Transverse colon (tissue), 4 donors: ENCODE data around the gene CRTC3. TPM values are rescaled to one million over a fixed set of nuclear protein-coding genes. Genes with fewer than 3 reads are reported as not detected.

Experiments used
- DNase-seq: peaks from one replicate; pipeline ENCODE4 v3.0.0-alpha.2; 2019
- H3K27ac ChIP-seq, 4 donors: fragments of 200-600 bp; sonication (generic); 2 replicates each; pipeline ENCODE4 v1.5.1; 2016 to 2018; ENCODE audit warnings: inconsistent platforms in 4 of 4
- H3K27me3 ChIP-seq: fragments of 200-600 bp; sonication (generic); 2 replicates; pipeline ENCODE4 v1.5.1; 2017; ENCODE audit warnings: inconsistent platforms
- H3K36me3 ChIP-seq, 4 donors: fragments of 200-600 bp; sonication (generic); 2 replicates each; pipeline ENCODE4 v1.5.1; 2017 to 2019; ENCODE audit warnings: inconsistent platforms in 4 of 4
- H3K4me1 ChIP-seq, 4 donors: fragments of 200-600 bp; sonication (generic); 2 replicates each; pipeline ENCODE4 v1.5.1; 2017 to 2020; ENCODE audit warnings: inconsistent platforms in 4 of 4
- H3K4me3 ChIP-seq, 4 donors: fragments of 200-600 bp; sonication (generic); 1 replicate in 1 of 4; 2 replicates in 3 of 4; pipeline versions ENCODE4 v1.5.1 to v1.6.1; 2017 to 2019; ENCODE audit warnings: inconsistent platforms in 4 of 4
- H3K9me3 ChIP-seq, 2 donors: fragments of 200-600 bp; sonication (generic); 2 replicates each; pipeline ENCODE4 v1.5.1; 2017 to 2019; ENCODE audit warnings: inconsistent platforms in 2 of 2
- CTCF ChIP-seq, 5 experiments: fragments of 200-600 bp in 3 of 5; fragments of 450-650 bp in 2 of 5; sonication (generic) in 3 of 5; IDR thresholded peaks; 1 replicate in 2 of 5; 2 replicates in 3 of 5; pipeline ENCODE4 v1.5.1; 2016 to 2017; ENCODE audit warnings: antibody characterized with exemption in 5 of 5, inconsistent platforms in 3 of 5, mild to moderate bottlenecking in 2 of 5, moderate library complexity in 1 of 5
- EP300 ChIP-seq: sonication (generic); formaldehyde crosslinking; IDR thresholded peaks from one replicate; pipeline ENCODE4 v1.6.1; 2017; ENCODE audit warnings: antibody characterized with exemption, low read depth
- POLR2A ChIP-seq: fragments of 450-650 bp; IDR thresholded peaks from one replicate; pipeline ENCODE4 v1.6.1; 2016; ENCODE audit warnings: antibody characterized with exemption, mild to moderate bottlenecking, moderate library complexity
- POLR2AphosphoS5 ChIP-seq, 3 donors: sonication (generic); formaldehyde crosslinking; IDR thresholded peaks; one replicate each; pipeline ENCODE4 v1.6.1; 2016; ENCODE audit warnings: antibody characterized with exemption in 3 of 3
- WGBS, 2 donors: methylation state at CpG; one replicate each; pipeline ENCODE4 v1.1.5; 2018; ENCODE audit warnings: low coverage in 1 of 2; 5-methylcytosine and 5-hydroxymethylcytosine counted together
- in situ Hi-C, 4 donors: fragments of 200-750 bp; cut with MboI; loops; one replicate each; pipeline versions ENCODE4 v1.15.0 to v1.15.1; 2017; ENCODE audit warnings: low sequenced_read_pairs in 3 of 4, low pct_ligation_motif_present in 1 of 4, low pct_unique_long_range_greater_than_20kb in 1 of 4
- intact Hi-C: fragments of 100-400 bp; cut with DNase I; formaldehyde crosslinking; loops from one replicate; pipeline ENCODE4 v1.15.1; 2023; ENCODE audit warnings: low total_unique reads
- total RNA-seq, 4 donors: library from RNA; depleted of rRNA; stranded (reverse); fragments of >200 nt; gene quantifications; one replicate each; pipeline ENCODE4 v1.1.0, GENCODE V29; 2016

Gene CRTC3
- total RNA-seq, 4 donors from 2014 or later, result 23.0 to 35.9 (median 24.1) TPM

- Histone ChIP-seq H3K4me1 (peaks cover 19 to 60% (median 33%) of the 10 kb centered on the region in 4 donors), H3K27ac (no peak overlapping the region), H3K9me3 (no peaks in the 10 kb centered on the region)
These were observed 36.1 kb downstream of the CRTC3 start for GRCh38 chr15:90565866-90566265.

GRCh38 chr15:90570643-90571042 lies 40.9 kb downstream of the CRTC3 start:
- WGBS, 2 donors, result 21 to 48% methylated on average over 4 to 5 of the region's 5 CpGs
- Histone ChIP-seq H3K4me1 (peaks cover 0 to 22% (median 12%) of the 10 kb centered on the region in 4 donors), H3K4me3 (no peak overlapping the region), H3K27ac (peak overlapping the region; percentile 29 to 69 (median 62)), H3K9me3 (no peaks in the 10 kb centered on the region), H3K36me3 (no peaks in the 10 kb centered on the region), H3K27me3 (no peaks in the 10 kb centered on the region)
- no peak for DNase-seq
- in situ Hi-C loops, result no loop called here
- TF ChIP-seq CTCF (IDR thresholded peaks at IDR 0.05) (no peak), POLR2AphosphoS5 (IDR thresholded peaks at IDR 0.05) (no peak), POLR2A (no peak), EP300 (no peak)
- intact Hi-C loops, result no loop called here

More at GRCh38 chr15:90565866-90566265, 36.1 kb downstream of the CRTC3 start:
- Histone ChIP-seq H3K4me3 (no peak overlapping the region), H3K27me3 (no peaks in the 10 kb centered on the region), H3K36me3 (no peaks in the 10 kb centered on the region)
- intact Hi-C loops (no loop called here), in situ Hi-C loops (no loop called here)
- TF ChIP-seq POLR2A (no peak), POLR2AphosphoS5 (IDR thresholded peaks at IDR 0.05) (no peak), EP300 (no peak), CTCF (IDR thresholded peaks at IDR 0.05) (no peak)
- no peak for DNase-seq

GRCh38 chr15:90571063-90571541 lies 41.4 kb downstream of the CRTC3 start:
- intact Hi-C loops, result no loop called here
- TF ChIP-seq CTCF (IDR thresholded peaks at IDR 0.05), result no peak
- no peak for TF ChIP-seq POLR2A
- peak; percentile 11 to 17 (median 17) for TF ChIP-seq POLR2AphosphoS5 (IDR thresholded peaks at IDR 0.05)
- TF ChIP-seq EP300, result no peak
- Histone ChIP-seq H3K36me3 (no peaks in the 10 kb centered on the region), H3K9me3 (no peaks in the 10 kb centered on the region), H3K27ac (peak overlapping the region; percentile 29 to 69 (median 62)), H3K27me3 (no peaks in the 10 kb centered on the region), H3K4me1 (peaks cover 0 to 18% (median 12%) of the 10 kb centered on the region in 4 donors), H3K4me3 (no peak overlapping the region)
- WGBS, 2 donors, result 27 to 39% methylated on average over 4 of the region's 4 CpGs
- peak; percentile 74 for DNase-seq
- in situ Hi-C loops, result no loop called here

- Histone ChIP-seq H3K4me3 (no peak overlapping the region), H3K27me3 (no peaks in the 10 kb centered on the region), H3K36me3 (no peaks in the 10 kb centered on the region), H3K9me3 (no peaks in the 10 kb centered on the region), H3K27ac (no peak overlapping the region), H3K4me1 (peaks cover 0 to 23% (median 12%) of the 10 kb centered on the region in 4 donors)
- in situ Hi-C loops (no loop called here), intact Hi-C loops (no loop called here)
- TF ChIP-seq EP300 (no peak), POLR2A (no peak), CTCF (IDR thresholded peaks at IDR 0.05) (no peak), POLR2AphosphoS5 (IDR thresholded peaks at IDR 0.05) (no peak)
- 89 to 90% methylated on average over 3 of the region's 3 CpGs for WGBS, 2 donors
- DNase-seq, result no peak
These were observed 43.2 kb downstream of the CRTC3 start for GRCh38 chr15:90572893-90573292.
